NCI-H2081 treated with DMSO at 0.1 percent for 48 hours (cell line): Measurements from ENCODE around the gene CHCHD6.

Source experiments
- DNase-seq: peaks from one replicate; lab custom pipeline; 2025; lab: John Stamatoyannopoulos, UW

Gene CHCHD6

GRCh38 chr3:126703512-126704493, at the start of gene CHCHD6:
Gene CHCHD6 (plus strand): TSS chr3:126704240. CDS start chr3:126704313, 73 bp downstream.
- peak; percentile 82 for DNase-seq

GRCh38 chr3:126654571-126655383, 49.3 kb upstream of the CHCHD6 start, which contains the start of gene TXNRD3:
Gene TXNRD3 (minus strand): TSS chr3:126655124.
- DNase-seq = peak; percentile 33

GRCh38 chr3:126655887-126656286, 48.2 kb upstream of the CHCHD6 start:
- no peak for DNase-seq

- DNase-seq = no peak
These were observed 47.5 kb upstream of the CHCHD6 start for GRCh38 chr3:126656371-126657134.

- no peak for DNase-seq
These were observed 46.1 kb upstream of the CHCHD6 start for GRCh38 chr3:126657901-126658300.

- DNase-seq = no peak
These were observed 45.5 kb upstream of the CHCHD6 start for GRCh38 chr3:126658584-126658983.

- no peak for DNase-seq
These were observed 43.8 kb upstream of the CHCHD6 start for GRCh38 chr3:126659915-126660886.

GRCh38 chr3:126661532-126662364, 42.3 kb upstream of the CHCHD6 start:
- DNase-seq = no peak

GRCh38 chr3:126663257-126663656, 40.8 kb upstream of the CHCHD6 start:
- DNase-seq = no peak

GRCh38 chr3:126663750-126664149, 40.3 kb upstream of the CHCHD6 start:
- no peak for DNase-seq

GRCh38 chr3:126664591-126665214, 39.3 kb upstream of the CHCHD6 start:
- DNase-seq = no peak

GRCh38 chr3:126665221-126665936, 38.7 kb upstream of the CHCHD6 start:
- DNase-seq = no peak

- DNase-seq = no peak
These were observed 37.9 kb upstream of the CHCHD6 start for GRCh38 chr3:126665959-126666657.

GRCh38 chr3:126666658-126667528, 37.1 kb upstream of the CHCHD6 start:
- no peak for DNase-seq

- no peak for DNase-seq
These were observed 36.2 kb upstream of the CHCHD6 start for GRCh38 chr3:126667631-126668449.
